Measurements from ENCODE around the gene PTPN6. TPM values are rescaled to one million over a fixed set of nuclear protein-coding genes. Genes with fewer than 3 reads are reported as not detected.
"Not testable (repeated sequence)": the region's sequence is repeated elsewhere in the genome, so short reads cannot be mapped to it uniquely, and the experiment has no call there.

PTPN6 gene
- total RNA-seq, 2 donors from 2014 or later, result 30.6 to 43.2 TPM

GRCh38 chr12:6905414-6906040 is 45.6 kb upstream of the PTPN6 start:
- H3K4me1 ChIP-seq (replicated peaks), result no peaks in the 10 kb centered on the region
- no peaks in the 10 kb centered on the region for H3K27me3 ChIP-seq (replicated peaks; ENCODE audit: insufficient read depth)
- H3K27ac ChIP-seq, result no peak overlapping the region
- WGBS, result 56% methylated on average over 5 of the region's 5 CpGs
- no peak for TF ChIP-seq POLR2A (IDR thresholded peaks at IDR 0.05)
- no peak for TF ChIP-seq CTCF (IDR thresholded peaks at IDR 0.05)
- no peak for TF ChIP-seq POLR2AphosphoS5 (IDR thresholded peaks at IDR 0.05)
- no peaks in the 10 kb centered on the region for H3K36me3 ChIP-seq
- DNase-seq (ENCODE audit: low spot score), result no peak
- no peaks in the 10 kb centered on the region for H3K9me3 ChIP-seq
- H3K4me3 ChIP-seq, result peak overlapping the region in 1 of 2 donors; percentile 60
- intact Hi-C loops (cut with DNase I), result no loop called here

- H3K4me1 ChIP-seq (replicated peaks); H3K27me3 ChIP-seq (replicated peaks; ENCODE audit: insufficient read depth); H3K27ac ChIP-seq; DNase-seq (ENCODE audit: low spot score); H3K36me3 ChIP-seq; H3K4me3 ChIP-seq; intact Hi-C loops (cut with DNase I); H3K9me3 ChIP-seq: not testable (repeated sequence)
- WGBS, result 94% methylated on average over 11 of the region's 11 CpGs
Observed at GRCh38 chr12:6908141-6908540, 43.0 kb upstream of the PTPN6 start.

GRCh38 chr12:6909421-6910145 is 41.6 kb upstream of the PTPN6 start:
- Histone ChIP-seq H3K4me1 (replicated peaks) (no peaks in the 10 kb centered on the region), H3K4me3 (no peak overlapping the region), H3K27ac (no peak overlapping the region), H3K27me3 (replicated peaks; ENCODE audit: insufficient read depth) (no peaks in the 10 kb centered on the region), H3K36me3 (no peaks in the 10 kb centered on the region), H3K9me3 (no peaks in the 10 kb centered on the region)
- intact Hi-C loops (cut with DNase I), result no loop called here
- no peak for DNase-seq (ENCODE audit: low spot score)
- TF ChIP-seq CTCF (IDR thresholded peaks at IDR 0.05) (no peak), POLR2A (IDR thresholded peaks at IDR 0.05) (no peak)
- WGBS, result 83% methylated on average over 4 of the region's 4 CpGs

GRCh38 chr12:6912164-6912935 is 38.8 kb upstream of the PTPN6 start:
- H3K36me3 ChIP-seq, result no peaks in the 10 kb centered on the region
- no peaks in the 10 kb centered on the region for H3K9me3 ChIP-seq
- intact Hi-C loops (cut with DNase I), result no loop called here
- TF ChIP-seq POLR2A (IDR thresholded peaks at IDR 0.05), result no peak
- no peak for TF ChIP-seq POLR2AphosphoS5 (IDR thresholded peaks at IDR 0.05)
- no peak for TF ChIP-seq CTCF (IDR thresholded peaks at IDR 0.05)
- no peaks in the 10 kb centered on the region for H3K4me1 ChIP-seq (replicated peaks)
- H3K27ac ChIP-seq, result no peak overlapping the region
- H3K4me3 ChIP-seq, result no peak overlapping the region
- WGBS, result 89% methylated on average over 15 of the region's 15 CpGs
- H3K27me3 ChIP-seq (replicated peaks; ENCODE audit: insufficient read depth), result no peaks in the 10 kb centered on the region
- DNase-seq (ENCODE audit: low spot score), result no peak

- Histone ChIP-seq H3K4me3 (peak within 1 kb of the TSS; percentile 45 to 55), H3K27ac (peak within 1 kb of the TSS; percentile 53 to 62), H3K4me1 (replicated peaks) (no peaks in the 10 kb centered on the region), H3K27me3 (replicated peaks; ENCODE audit: insufficient read depth) (no peaks in the 10 kb centered on the region), H3K36me3 (no peaks in the 10 kb centered on the region), H3K9me3 (no peaks in the 10 kb centered on the region)
- DNase-seq (ENCODE audit: low spot score), result peak; percentile 60
- peak; percentile 59 for TF ChIP-seq POLR2A (IDR thresholded peaks at IDR 0.05)
- no peak for TF ChIP-seq CTCF (IDR thresholded peaks at IDR 0.05)
- TF ChIP-seq POLR2AphosphoS5 (IDR thresholded peaks at IDR 0.05), result no peak
- intact Hi-C loops (cut with DNase I), result no loop called here
- under 1% methylated on average over 67 of the region's 68 CpGs for WGBS
Observed at GRCh38 chr12:6914246-6914946, 36.8 kb upstream of the PTPN6 start, which contains the start of gene ENO2. TSS of gene ENO2 (plus strand) at chr12:6914580. CDS start at chr12:6915833, 1,253 bp downstream.
